ENCODE data around the gene OR4C15. TPM values are rescaled to one million over a fixed set of nuclear protein-coding genes. Genes with fewer than 3 reads are reported as not detected.

Gene OR4C15
- not detected for polyA plus RNA-seq (ENCODE audit: low read depth in 6 of 6)

GRCh38 chr11:55554169-55554568 lies at the start of gene OR4C15:
TSS of gene OR4C15 (plus strand) at chr11:55554469. CDS start at chr11:55554469, 0 bp downstream.
- no peaks in the 10 kb centered on the region for H3K27me3 Mint-ChIP-seq
- no peak for ATAC-seq (ENCODE audit: low read depth in 2 of 2)

GRCh38 chr11:55571828-55572227 lies 17.6 kb downstream of the OR4C15 start, which contains the start of gene OR4C16:
TSS of gene OR4C16 (plus strand) at chr11:55572128. CDS start at chr11:55572128, 0 bp downstream.
- H3K27me3 Mint-ChIP-seq, result no peaks in the 10 kb centered on the region
- ATAC-seq (ENCODE audit: low read depth in 2 of 2), result no peak

More at GRCh38 chr11:55554169-55554568, at the start of gene OR4C15:
- Mint-ChIP-seq H3K4me1 (no peaks in the 10 kb centered on the region), H3K36me3 (no peaks in the 10 kb centered on the region), H3K27ac (no peak within 1 kb of the TSS), H3K4me3 (no peak within 1 kb of the TSS), H3K9me3 (peaks cover 2 to 18% (median 13%) of the 10 kb centered on the region in 7 donors)
- DNase-seq, result no peak

GRCh38 chr11:55572548-55572947 lies 18.3 kb downstream of the OR4C15 start:
- Mint-ChIP-seq H3K36me3 (no peaks in the 10 kb centered on the region), H3K27me3 (no peaks in the 10 kb centered on the region), H3K27ac (no peak overlapping the region), H3K4me1 (no peaks in the 10 kb centered on the region), H3K9me3 (peaks cover 6 to 26% (median 16%) of the 10 kb centered on the region in 7 donors), H3K4me3 (no peak overlapping the region)
- ATAC-seq (ENCODE audit: low read depth in 2 of 2), result no peak
- no peak for DNase-seq

More at GRCh38 chr11:55571828-55572227, 17.6 kb downstream of the OR4C15 start, which contains the start of gene OR4C16:
- DNase-seq, result no peak
- Mint-ChIP-seq H3K4me1 (no peaks in the 10 kb centered on the region), H3K27ac (no peak within 1 kb of the TSS), H3K36me3 (no peaks in the 10 kb centered on the region), H3K4me3 (no peak within 1 kb of the TSS), H3K9me3 (peaks cover 3 to 26% (median 16%) of the 10 kb centered on the region in 7 donors)

Other genes with a start within 250 kb of the OR4C15 start
- not detected for gene OR4A16, start 211.3 kb upstream of the OR4C15 start, polyA plus RNA-seq (ENCODE audit: low read depth in 6 of 6)
- not detected for gene OR4A15, start 186.5 kb upstream of the OR4C15 start, polyA plus RNA-seq (ENCODE audit: low read depth in 6 of 6)
- not detected for gene OR4C16, start 17.7 kb downstream of the OR4C15 start, polyA plus RNA-seq (ENCODE audit: low read depth in 6 of 6)
- gene OR4C11, start 53.2 kb downstream of the OR4C15 start, polyA plus RNA-seq (ENCODE audit: low read depth in 6 of 6), result not detected
- not detected for gene OR4P4, start 80.6 kb downstream of the OR4C15 start, polyA plus RNA-seq (ENCODE audit: low read depth in 6 of 6)
- gene OR4S2, start 93.9 kb downstream of the OR4C15 start, polyA plus RNA-seq (ENCODE audit: low read depth in 6 of 6), result not detected
- not detected for gene OR4C6, start 107.7 kb downstream of the OR4C15 start, polyA plus RNA-seq (ENCODE audit: low read depth in 6 of 6)
- gene OR5D13, start 219.0 kb downstream of the OR4C15 start, polyA plus RNA-seq (ENCODE audit: low read depth in 6 of 6), result not detected
- gene OR5D14, start 241.1 kb downstream of the OR4C15 start, polyA plus RNA-seq (ENCODE audit: low read depth in 6 of 6), result not detected

Data from naive B cell (primary cell).